Stimulated activated CD4-positive, alpha-beta T cell treated with anti-CD3 and anti-CD28 coated beads, TNF-alpha, amount 100 ng/mL, for 24 hours (primary cell): ENCODE data around the gene BCL2L11.

Experiments used
- DNase-seq, 3 experiments: peaks; one replicate each; pipeline ENCODE4 v3.0.0-alpha.2; 2020; ENCODE audit warnings: low read depth in 3 of 3

Gene BCL2L11

DNA sequence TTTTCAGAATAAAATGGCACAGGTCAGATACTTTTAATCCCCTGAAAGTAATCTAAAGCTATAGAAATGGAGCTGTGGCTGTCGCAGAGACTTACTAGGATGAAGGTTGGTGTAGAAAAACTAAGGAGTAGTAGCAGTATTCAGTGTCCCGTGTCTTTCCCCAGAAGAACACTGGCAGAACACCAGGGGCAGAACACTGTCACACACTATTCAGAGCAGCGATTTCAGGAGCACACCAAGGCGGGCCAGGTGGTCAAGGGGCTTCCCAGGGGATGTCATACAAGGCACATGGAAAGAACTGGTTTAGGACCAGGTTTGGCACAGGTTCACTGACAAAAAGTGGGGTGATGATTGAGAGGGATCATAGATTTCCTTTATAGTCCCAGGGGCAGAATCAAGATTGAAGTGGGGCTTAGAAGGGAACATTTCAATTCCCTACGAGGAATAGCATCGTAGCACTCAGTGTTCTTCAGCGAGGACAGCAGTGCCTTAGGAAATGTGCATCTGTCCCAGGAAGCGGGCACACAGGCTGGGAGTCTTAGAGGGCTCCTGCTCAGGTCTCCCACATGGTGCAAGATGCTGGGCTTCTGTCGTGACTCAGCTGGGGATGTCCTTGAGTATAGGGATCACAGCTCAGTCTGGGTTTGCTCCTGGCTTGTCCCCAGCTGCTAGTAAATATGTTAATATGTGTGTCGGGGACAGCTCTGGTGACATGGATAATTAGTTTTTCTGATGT is 22.6 kb downstream of the BCL2L11 start:
- DNase-seq: no peak

DNA sequence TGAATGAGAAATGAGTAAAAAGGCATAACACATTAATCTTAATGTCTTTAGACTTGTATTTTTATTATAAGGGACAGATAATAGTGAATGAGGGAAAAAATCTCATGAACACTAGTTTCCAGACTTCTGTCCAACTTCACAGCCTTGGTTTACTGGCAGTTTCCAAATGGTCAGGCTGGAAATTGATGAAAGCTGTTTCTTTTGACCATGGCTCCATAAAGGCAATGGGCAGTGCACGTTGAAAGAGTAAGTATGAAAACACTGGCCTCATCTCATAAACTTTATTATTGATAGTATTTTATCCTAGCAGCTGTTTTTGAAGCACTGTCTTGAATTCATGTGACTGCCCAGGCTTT is 23.1 kb downstream of the BCL2L11 start:
- DNase-seq: no peak

GRCh38 chr2:111145103-111145760 is 24.5 kb downstream of the BCL2L11 start:
- DNase-seq: no peak

- no peak for DNase-seq
Observed at GRCh38 chr2:111145951-111146350, 25.2 kb downstream of the BCL2L11 start.

GRCh38 chr2:111148225-111148873 is 27.6 kb downstream of the BCL2L11 start:
- DNase-seq: no peak

DNA sequence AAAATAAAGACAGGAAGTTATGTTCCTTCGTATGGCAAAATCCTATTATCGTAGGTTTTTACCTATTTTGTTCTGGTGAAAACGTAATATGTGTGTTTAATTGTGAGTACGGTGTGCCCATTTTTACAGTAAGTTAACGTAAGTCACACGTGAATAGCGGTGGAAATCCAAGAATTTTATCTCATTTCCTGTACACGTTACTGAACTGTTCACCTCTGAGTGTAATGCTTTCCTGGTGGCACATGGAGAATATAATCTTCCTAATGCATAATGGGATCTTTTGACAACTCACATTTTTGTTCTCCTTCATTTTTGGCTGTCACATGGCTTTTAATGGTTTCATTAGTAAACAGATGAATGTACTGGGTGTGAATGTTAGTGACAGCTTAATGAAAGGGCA is 28.2 kb downstream of the BCL2L11 start:
- no peak for DNase-seq

GRCh38 chr2:111149882-111150455 is 29.3 kb downstream of the BCL2L11 start:
- no peak for DNase-seq

- DNase-seq: no peak
Observed at GRCh38 chr2:111154758-111155157, 34.0 kb downstream of the BCL2L11 start.

GRCh38 chr2:111155610-111156009 is 34.9 kb downstream of the BCL2L11 start:
- DNase-seq: no peak

DNA sequence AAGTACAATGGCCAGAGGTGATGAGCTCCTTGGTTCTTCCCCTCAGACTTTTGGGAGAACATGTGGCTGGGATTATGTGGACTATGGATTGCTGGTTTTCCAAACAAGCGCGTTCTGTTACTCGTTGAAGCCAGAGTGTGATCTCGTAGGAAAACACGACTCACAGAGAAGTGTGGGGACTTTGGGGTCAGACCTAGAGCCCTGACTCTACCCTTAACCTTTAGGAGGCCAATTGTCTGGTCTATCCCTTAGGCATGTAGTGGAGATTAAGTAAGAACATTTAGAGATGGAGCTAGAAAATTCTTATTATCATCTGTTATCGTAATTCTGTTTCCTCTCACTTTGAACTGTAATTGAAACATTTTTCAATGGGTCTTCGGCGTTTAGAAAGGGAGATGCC is 35.8 kb downstream of the BCL2L11 start:
- DNase-seq: no peak

DNA sequence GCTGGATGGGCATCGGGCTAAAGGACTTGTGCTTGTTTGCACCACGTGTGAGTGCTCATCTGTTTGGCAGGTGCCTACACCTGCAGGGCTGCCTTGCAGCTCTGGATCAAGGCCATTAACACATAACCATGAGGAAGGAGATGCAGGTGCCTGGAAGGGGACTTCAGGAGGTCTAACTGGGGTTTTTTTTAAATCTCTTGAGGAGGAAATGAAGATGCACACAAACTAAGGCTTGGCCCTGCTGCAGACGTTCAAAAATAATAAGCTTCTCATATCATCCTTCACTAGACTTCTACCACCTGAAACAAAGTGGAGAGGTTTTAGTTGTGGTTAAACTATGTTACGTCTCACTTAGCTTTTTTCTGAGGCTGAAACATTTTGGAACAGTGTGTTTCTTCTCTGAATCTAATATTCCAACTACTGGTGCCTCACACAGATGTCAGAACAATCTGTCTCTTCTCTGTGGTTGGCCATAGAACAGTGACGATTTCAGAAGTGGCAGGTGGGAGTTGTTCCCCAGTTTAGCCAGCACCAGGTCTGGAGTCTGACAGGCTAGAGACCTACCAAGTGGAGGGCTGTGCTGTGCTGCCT is 36.5 kb downstream of the BCL2L11 start:
- DNase-seq: no peak

DNA sequence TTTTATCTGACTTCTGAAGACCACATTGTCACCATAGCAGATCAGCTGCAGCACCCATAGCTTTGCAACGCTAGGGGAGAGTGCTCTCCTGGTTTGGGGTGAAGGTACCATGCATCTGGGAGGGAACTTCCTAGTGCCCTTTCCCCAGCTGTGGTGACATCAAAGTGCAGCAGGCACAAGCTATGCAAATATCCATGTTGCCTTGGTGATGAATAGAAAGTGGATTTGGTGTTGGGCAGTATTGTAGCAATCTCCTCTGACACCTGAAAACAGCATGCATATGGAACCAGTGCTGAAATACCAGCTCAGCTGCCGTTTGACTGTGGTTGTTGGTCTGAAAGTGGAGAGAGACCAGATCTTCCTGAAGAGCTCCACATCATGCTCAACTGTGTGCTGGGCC is 37.1 kb downstream of the BCL2L11 start:
- no peak for DNase-seq

DNA sequence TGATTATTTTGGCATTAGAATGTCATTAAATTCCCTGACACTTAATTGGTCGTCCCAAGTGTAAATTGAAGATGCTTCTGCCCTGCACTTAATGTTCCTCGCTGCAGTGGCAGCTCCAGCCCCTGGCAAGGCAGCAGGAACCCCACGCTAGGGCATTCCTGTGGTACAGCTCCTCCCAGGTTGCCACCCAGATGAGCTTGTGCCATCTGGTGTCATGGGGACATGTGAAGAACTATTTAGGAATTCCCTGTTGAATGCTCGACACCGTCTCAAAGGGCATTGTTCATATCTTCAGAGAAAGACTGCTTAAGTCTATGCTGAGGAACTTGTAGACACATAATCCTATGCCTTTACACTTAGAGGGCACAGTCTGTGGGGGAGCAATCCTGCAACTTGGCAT is 38.9 kb downstream of the BCL2L11 start:
- no peak for DNase-seq

DNA sequence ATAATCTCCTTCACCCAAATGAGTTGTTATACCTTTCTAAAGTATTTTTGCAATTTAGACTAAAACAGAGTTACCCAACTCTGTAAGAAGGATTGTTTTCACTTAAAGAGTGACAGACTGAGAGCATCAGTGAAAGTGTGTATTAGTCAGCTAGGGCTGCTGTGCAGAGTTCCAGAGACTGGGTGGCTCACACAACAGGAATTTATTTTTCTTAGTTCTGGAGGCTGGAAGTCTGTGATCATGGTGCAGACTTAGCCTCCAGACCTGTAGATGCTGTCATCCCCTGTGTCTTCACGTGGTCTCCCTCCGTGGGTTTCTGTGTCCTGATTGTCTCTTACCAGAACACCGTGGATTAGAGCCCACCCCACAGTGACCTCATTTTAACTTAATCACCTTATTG is 40.0 kb downstream of the BCL2L11 start:
- no peak for DNase-seq

GRCh38 chr2:111161971-111162370 is 41.3 kb downstream of the BCL2L11 start:
- no peak for DNase-seq

GRCh38 chr2:111162718-111163331 is 42.1 kb downstream of the BCL2L11 start:
- no peak for DNase-seq

DNA sequence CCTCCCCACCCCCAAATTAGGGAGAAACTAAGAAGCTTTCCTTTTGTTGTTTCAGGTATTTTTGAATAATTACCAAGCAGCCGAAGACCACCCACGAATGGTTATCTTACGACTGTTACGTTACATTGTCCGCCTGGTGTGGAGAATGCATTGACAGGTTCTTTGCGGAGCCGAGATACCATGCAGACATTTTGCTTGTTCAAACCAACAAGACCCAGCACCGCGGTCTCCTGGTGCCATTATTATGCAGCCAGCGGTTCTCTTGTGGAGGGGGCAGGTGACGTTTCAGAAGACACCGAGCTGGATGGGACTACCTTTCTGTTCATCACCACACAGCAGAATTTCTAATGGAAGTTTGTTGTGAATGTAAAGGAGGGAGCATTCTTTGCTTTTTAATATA is 43.4 kb downstream of the BCL2L11 start:
- no peak for DNase-seq

DNA sequence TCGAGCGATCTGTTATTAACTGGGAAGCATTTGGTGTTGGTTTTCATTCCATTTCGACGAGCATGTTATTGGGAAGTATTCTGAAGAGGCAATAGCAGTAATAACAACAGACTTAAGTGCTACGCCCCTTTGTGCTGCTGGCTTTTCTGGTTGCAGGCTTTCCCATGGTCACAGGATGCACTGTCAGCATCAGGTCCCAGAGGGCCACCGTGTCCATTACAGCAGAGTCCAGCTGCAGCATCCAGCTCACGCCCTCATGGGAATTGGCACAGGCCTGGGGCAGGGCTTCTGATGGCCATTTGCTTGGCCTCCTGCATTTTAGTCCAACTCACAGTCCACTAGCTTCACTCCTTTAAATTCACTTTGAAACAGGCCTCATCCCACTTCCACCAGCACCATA is 44.4 kb downstream of the BCL2L11 start:
- no peak for DNase-seq

GRCh38 chr2:111166115-111166514 is 45.4 kb downstream of the BCL2L11 start:
- DNase-seq: no peak

DNA sequence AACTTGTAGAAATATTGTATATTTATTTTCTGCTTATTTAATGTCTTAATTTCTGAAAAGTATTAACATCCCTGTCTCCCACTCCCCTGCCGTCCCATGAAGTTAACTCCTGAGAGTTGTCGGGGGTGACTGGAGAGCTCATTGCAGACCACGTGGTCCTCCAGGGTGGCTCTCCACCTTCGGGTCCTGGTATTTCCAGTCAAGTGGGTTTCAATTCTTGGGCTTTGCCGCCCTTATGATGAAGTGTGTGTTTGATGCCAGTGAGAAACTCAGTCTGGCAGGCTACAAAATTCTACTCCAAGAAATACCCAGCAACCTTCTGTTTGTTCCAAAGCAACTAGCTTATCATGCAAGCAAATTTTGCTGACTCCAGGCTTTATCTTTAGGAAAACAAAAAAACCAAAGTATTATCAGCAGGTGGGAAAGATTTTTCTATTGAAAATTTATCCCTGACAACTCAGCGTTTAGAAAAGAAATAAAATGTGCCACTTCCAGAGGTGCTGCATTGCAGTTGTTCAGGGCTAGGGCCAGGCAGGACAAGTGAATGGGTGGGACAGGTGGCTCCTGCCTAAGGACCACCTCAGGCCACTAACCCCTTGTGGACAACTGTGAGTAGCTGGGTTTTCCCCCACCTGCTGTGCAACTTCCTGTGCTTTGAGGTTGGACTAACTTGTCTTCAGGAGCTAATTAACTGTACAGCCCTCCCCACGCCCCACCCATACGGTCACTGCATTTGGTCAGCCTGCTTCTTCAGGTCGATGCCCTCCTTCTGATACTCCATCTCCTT is 46.6 kb downstream of the BCL2L11 start:
- no peak for DNase-seq

- DNase-seq: no peak
Observed at GRCh38 chr2:111167863-111168162, 47.1 kb downstream of the BCL2L11 start.
